T-helper 2 cell treated with Interferon-gamma antibody and Interleukin-4, amounts not matched to agents 100 ng/mL and 5 ng/mL, for 36 hours (primary cell): ENCODE data around the gene STOML1. TPM values are rescaled to one million over a fixed set of nuclear protein-coding genes. Genes with fewer than 3 reads are reported as not detected.
"Not testable (repeated sequence)": the region's sequence is repeated elsewhere in the genome, so short reads cannot be mapped to it uniquely, and the experiment has no call there.

Experiments used
- intact Hi-C: fragments of 100-400 bp; cut with micrococcal nuclease; formaldehyde crosslinking; loops from one replicate; pipeline ENCODE4 v1.15.1; 2023
- total RNA-seq: library from RNA; stranded (reverse); gene quantifications from 2 replicates; pipeline ENCODE4 v1.2.3, GENCODE V29; 2022

The STOML1 gene
- total RNA-seq, 1 donor from 2014 or later = 11.5 TPM

GRCh38 chr15:73950831-73951561 is 41.1 kb downstream of the STOML1 start:
- intact Hi-C loops = loop anchor here (1.0 kb wide), 1 partner anchor 13 kb away; no protein-coding TSS in a partner anchor

- intact Hi-C loops = no loop called here
Measured at GRCh38 chr15:73950479-73950830, 41.6 kb downstream of the STOML1 start.

GRCh38 chr15:73949496-73949895 is 42.6 kb downstream of the STOML1 start:
- intact Hi-C loops = no loop called here

GRCh38 chr15:73948982-73949381 is 43.1 kb downstream of the STOML1 start:
- intact Hi-C loops = no loop called here

GRCh38 chr15:73948396-73948795 is 43.7 kb downstream of the STOML1 start:
- intact Hi-C loops = no loop called here

- intact Hi-C loops = no loop called here
Measured at GRCh38 chr15:73947651-73948050, 44.4 kb downstream of the STOML1 start.

- intact Hi-C loops = no loop called here
Measured at GRCh38 chr15:73946795-73947370, 45.2 kb downstream of the STOML1 start.

GRCh38 chr15:73946046-73946721 is 45.9 kb downstream of the STOML1 start:
- intact Hi-C loops = no loop called here

- intact Hi-C loops = no loop called here
Measured at GRCh38 chr15:73945130-73945508, 47.0 kb downstream of the STOML1 start.

- intact Hi-C loops = no loop called here
Measured at GRCh38 chr15:73944161-73945129, 47.6 kb downstream of the STOML1 start.

- intact Hi-C loops = no loop called here
Measured at GRCh38 chr15:73942751-73943270, 49.3 kb downstream of the STOML1 start.

GRCh38 chr15:73941871-73942635 is 50.0 kb downstream of the STOML1 start:
- intact Hi-C loops = no loop called here

- intact Hi-C loops = no loop called here
Measured at GRCh38 chr15:73941449-73941848, 50.6 kb downstream of the STOML1 start.

- intact Hi-C loops = no loop called here
Measured at GRCh38 chr15:73941044-73941443, 51.1 kb downstream of the STOML1 start.

GRCh38 chr15:73940061-73940981 is 51.8 kb downstream of the STOML1 start:
- intact Hi-C loops = no loop called here

- intact Hi-C loops = no loop called here
Measured at GRCh38 chr15:73939138-73939537, 53.0 kb downstream of the STOML1 start.

GRCh38 chr15:73938516-73938915 is 53.6 kb downstream of the STOML1 start:
- intact Hi-C loops = not testable (repeated sequence)

- intact Hi-C loops = no loop called here
Measured at GRCh38 chr15:73937726-73938125, 54.4 kb downstream of the STOML1 start.

GRCh38 chr15:73937296-73937695 is 54.8 kb downstream of the STOML1 start:
- intact Hi-C loops = no loop called here
